Fibroblast of lung (primary cell): ENCODE measurements around the gene PPP1R9B. TPM values are rescaled to one million over a fixed set of nuclear protein-coding genes. Genes with fewer than 3 reads are reported as not detected.

Experiments
- DNase-seq, 2 donors: peaks; one replicate each; pipeline versions ENCODE4 v3.0.0 to v3.0.0-alpha.2; 2010; ENCODE audit warnings: low read depth in 2 of 2
- H2AFZ ChIP-seq: 2 replicates; pipeline ENCODE4 v1.5.1; 2012; ENCODE audit warnings: low read length, control low read depth, inconsistent platforms
- H3K27ac ChIP-seq: 2 replicates; pipeline ENCODE4 v1.5.1; 2011; ENCODE audit warnings: low read length, control low read depth; ENCODE audit not compliant: insufficient read depth
- H3K27me3 ChIP-seq: 2 replicates; pipeline ENCODE4 v1.5.1; 2011; ENCODE audit warnings: mild to moderate bottlenecking, low read length; ENCODE audit not compliant: control insufficient read depth, insufficient read depth
- H3K36me3 ChIP-seq: 2 replicates; pipeline ENCODE4 v1.5.1; 2011; ENCODE audit warnings: low read length; ENCODE audit not compliant: control insufficient read depth, insufficient read depth
- H3K4me1 ChIP-seq: 2 replicates; pipeline ENCODE4 v1.5.1; 2011; ENCODE audit warnings: low read length; ENCODE audit not compliant: control insufficient read depth, insufficient read depth; ENCODE audit errors: extremely low read depth
- H3K4me2 ChIP-seq: 2 replicates; pipeline ENCODE4 v1.5.1; 2011; ENCODE audit warnings: low read length, control low read depth; ENCODE audit not compliant: insufficient read depth; ENCODE audit errors: extremely low read depth
- H3K4me3 ChIP-seq, 4 experiments: fragments of 200-600 bp in 1 of 4; sonication (generic) in 1 of 4; replicated peaks in 1 of 4; 2 replicates each; pipeline ENCODE4 v1.5.1; 2011 to 2016; ENCODE audit warnings: low read length in 4 of 4, low read depth in 3 of 4, mild to moderate bottlenecking in 3 of 4, control low read depth in 2 of 4, inconsistent platforms in 1 of 4, mixed read lengths in 1 of 4; ENCODE audit not compliant: insufficient read depth in 1 of 4; ENCODE audit errors: control extremely low read depth in 1 of 4
- H3K79me2 ChIP-seq: 2 replicates; pipeline ENCODE4 v1.5.1; 2012; ENCODE audit warnings: mild to moderate bottlenecking, low read length, inconsistent platforms; ENCODE audit not compliant: control insufficient read depth, insufficient read depth
- H3K9ac ChIP-seq: 2 replicates; pipeline ENCODE4 v1.5.1; 2011; ENCODE audit warnings: mild to moderate bottlenecking, low read length, control low read depth; ENCODE audit not compliant: insufficient read depth
- H3K9me3 ChIP-seq: 2 replicates; pipeline ENCODE4 v1.5.1; 2012; ENCODE audit warnings: low read depth, low read length; ENCODE audit not compliant: control insufficient read depth, insufficient read depth
- H4K20me1 ChIP-seq: 2 replicates; pipeline ENCODE4 v1.5.1; 2011; ENCODE audit warnings: low read length; ENCODE audit not compliant: control insufficient read depth, insufficient read depth; ENCODE audit errors: extremely low read depth
- CTCF ChIP-seq, 2 donors: IDR thresholded peaks in 1 of 2; conservative IDR thresholded peaks in 1 of 2; 1 replicate in 1 of 2; 2 replicates in 1 of 2; pipeline ENCODE4 v1.5.1; 2011 to 2012; ENCODE audit warnings: low read length in 2 of 2, control low read depth in 1 of 2, inconsistent platforms in 1 of 2, low read depth in 1 of 2, mild to moderate bottlenecking in 1 of 2
- EZH2 ChIP-seq: IDR thresholded peaks from 2 replicates; pipeline ENCODE4 v1.5.1; 2012; ENCODE audit warnings: low read length, control low read depth, mild to moderate bottlenecking; ENCODE audit errors: missing control alignments
- polyA plus RNA-seq, 2 donors: library from polyadenylated mRNA; depleted of rRNA in 1 of 2; stranded (reverse) in 1 of 2; unstranded in 1 of 2; fragments of >200 nt; gene quantifications; 2 replicates each; pipeline ENCODE4 v1.2.1, GENCODE V29; 2011 to 2012; ENCODE audit warnings: missing spikeins in 1 of 2
- total RNA-seq: library from RNA; depleted of rRNA; stranded (reverse); fragments of >200 nt; gene quantifications from 2 replicates; pipeline ENCODE4 v1.2.1, GENCODE V29; 2014

The PPP1R9B gene
- total and polyA plus RNA-seq, 2 donors (not counting 1 experiment from before 2014, with no cell fraction given) = 22.1 to 41.5 TPM

GRCh38 chr17:50132104-50132794 is 18.2 kb downstream of the PPP1R9B start:
- Histone ChIP-seq H3K9me3 (no peaks in the 10 kb centered on the region), H3K27me3 (no peaks in the 10 kb centered on the region), H3K36me3 (peaks cover 16% of the 10 kb centered on the region), H3K79me2 (no peaks in the 10 kb centered on the region), H3K4me2 (no peak overlapping the region), H3K27ac (no peak overlapping the region), H3K4me1 (peaks cover 14% of the 10 kb centered on the region), H3K9ac (no peak overlapping the region), H2AFZ (no peak overlapping the region), H4K20me1 (no peaks in the 10 kb centered on the region), H3K4me3 (no peak overlapping the region)
- DNase-seq = no peak
- no peak for TF ChIP-seq EZH2
- no peak for TF ChIP-seq CTCF (conservative IDR thresholded peaks at IDR 0.05 in 1 of 2, IDR thresholded peaks at IDR 0.05 in 1 of 2; ENCODE audit: low read depth in 1 of 2, low read length in 2 of 2)

DNA sequence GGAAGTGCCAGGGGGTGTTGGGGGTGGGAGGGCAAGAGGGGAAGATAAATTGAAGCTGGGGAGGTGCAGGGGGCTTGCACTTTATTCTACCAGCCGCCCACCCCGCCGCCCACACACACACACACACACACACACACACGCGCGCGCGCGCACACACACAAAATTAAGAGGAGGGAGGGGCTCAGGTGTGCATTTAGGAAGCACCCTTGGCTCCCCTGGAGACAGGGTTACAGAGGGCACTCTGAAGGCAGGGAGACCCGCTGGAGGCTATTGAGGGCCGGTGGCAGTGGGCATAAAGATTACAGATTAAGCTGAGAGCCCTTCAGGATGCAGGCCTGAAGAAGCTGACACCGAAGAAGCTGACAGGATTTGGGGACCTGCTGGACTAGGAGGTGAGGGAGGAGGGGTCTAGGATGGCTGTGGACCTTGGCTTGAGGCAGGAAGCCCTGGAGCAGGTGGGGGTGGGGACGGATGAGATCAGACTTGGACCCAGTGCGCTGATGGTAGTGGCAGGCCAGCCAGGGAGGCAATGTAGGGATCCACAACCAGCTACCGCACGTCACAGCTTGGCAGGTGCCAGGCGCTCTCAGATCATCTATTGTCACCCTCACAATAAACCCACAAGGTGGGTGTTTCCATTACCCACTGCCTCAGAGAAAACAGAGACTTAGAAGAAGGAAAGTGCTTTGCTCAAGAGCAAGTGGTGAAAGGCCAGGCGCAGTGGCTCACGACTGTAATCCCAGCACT is 19.7 kb downstream of the PPP1R9B start:
- Histone ChIP-seq H3K79me2 (no peaks in the 10 kb centered on the region), H3K36me3 (peaks cover 8% of the 10 kb centered on the region), H3K4me1 (peaks cover 14% of the 10 kb centered on the region), H2AFZ (no peak overlapping the region), H4K20me1 (no peaks in the 10 kb centered on the region), H3K4me2 (no peak overlapping the region), H3K27me3 (no peaks in the 10 kb centered on the region), H3K27ac (no peak overlapping the region), H3K4me3 (peak overlapping the region in 1 of 4 experiments; percentile 59), H3K9me3 (no peaks in the 10 kb centered on the region), H3K9ac (no peak overlapping the region)
- no peak for TF ChIP-seq CTCF (conservative IDR thresholded peaks at IDR 0.05 in 1 of 2, IDR thresholded peaks at IDR 0.05 in 1 of 2; ENCODE audit: low read depth in 1 of 2, low read length in 2 of 2)
- DNase-seq = no peak

- TF ChIP-seq CTCF (conservative IDR thresholded peaks at IDR 0.05 in 1 of 2, IDR thresholded peaks at IDR 0.05 in 1 of 2; ENCODE audit: low read depth in 1 of 2, low read length in 2 of 2) = no peak
- no peak for TF ChIP-seq EZH2
- H3K27ac ChIP-seq = no peak within 1 kb of the TSS
- H2AFZ ChIP-seq = peak within 1 kb of the TSS; percentile 30
- DNase-seq = peak in 1 of 2 donors; percentile 58
- H3K79me2 ChIP-seq = no peaks in the 10 kb centered on the region
- no peaks in the 10 kb centered on the region for H3K27me3 ChIP-seq
- H3K36me3 ChIP-seq = peaks cover 3% of the 10 kb centered on the region
- H4K20me1 ChIP-seq = no peaks in the 10 kb centered on the region
- H3K4me2 ChIP-seq = peak within 1 kb of the TSS; percentile 82
- peaks cover 14% of the 10 kb centered on the region for H3K4me1 ChIP-seq
- no peaks in the 10 kb centered on the region for H3K9me3 ChIP-seq
- peak within 1 kb of the TSS; percentile 44 to 59 (median 54) for H3K4me3 ChIP-seq
- peak within 1 kb of the TSS; percentile 55 for H3K9ac ChIP-seq
Observed at GRCh38 chr17:50129728-50130558, 20.5 kb downstream of the PPP1R9B start, which contains the start of gene SAMD14. Gene SAMD14, minus strand, starts transcription at chr17:50130160. Its CDS starts 5,201 bp downstream, at chr17:50124959.
